Suprapubic skin (tissue), 4 donors: ENCODE measurements around the gene LOX. TPM values are rescaled to one million over a fixed set of nuclear protein-coding genes. Genes with fewer than 3 reads are reported as not detected.

Source experiments
- DNase-seq, 2 donors: peaks; one replicate each; pipeline ENCODE4 v3.0.0-alpha.2; 2019; ENCODE audit warnings: low spot score in 2 of 2
- H3K27ac ChIP-seq: fragments of 200-600 bp; sonication (generic); one replicate; pipeline ENCODE4 v1.5.1; 2019
- H3K27me3 ChIP-seq: fragments of 200-600 bp; sonication (generic); one replicate; pipeline ENCODE4 v1.5.1; 2019
- H3K36me3 ChIP-seq: fragments of 200-600 bp; sonication (generic); one replicate; pipeline ENCODE4 v1.5.1; 2019
- H3K4me1 ChIP-seq: fragments of 200-600 bp; sonication (generic); one replicate; pipeline ENCODE4 v1.5.1; 2019
- H3K4me3 ChIP-seq: fragments of 200-600 bp; sonication (generic); one replicate; pipeline ENCODE4 v1.5.1; 2019; ENCODE audit warnings: mild to moderate bottlenecking
- H3K9me3 ChIP-seq: fragments of 200-600 bp; sonication (generic); one replicate; pipeline ENCODE4 v1.5.1; 2019
- EP300 ChIP-seq: sonication (generic); formaldehyde crosslinking; IDR thresholded peaks from one replicate; pipeline ENCODE4 v1.6.1; 2017; ENCODE audit warnings: antibody characterized with exemption
- POLR2A ChIP-seq, 2 donors: fragments of 450-650 bp; IDR thresholded peaks; one replicate each; pipeline ENCODE4 v1.6.1; 2017; ENCODE audit warnings: antibody characterized with exemption in 2 of 2, mild to moderate bottlenecking in 2 of 2, moderate library complexity in 2 of 2
- POLR2AphosphoS5 ChIP-seq, 3 donors: sonication (generic); formaldehyde crosslinking; IDR thresholded peaks; one replicate each; pipeline ENCODE4 v1.6.1; 2017; ENCODE audit warnings: antibody characterized with exemption in 3 of 3
- WGBS: methylation state at CpG from one replicate; pipeline ENCODE4 v1.1.5; 2018; 5-methylcytosine and 5-hydroxymethylcytosine counted together
- total RNA-seq, 4 donors: library from RNA; depleted of rRNA; stranded (reverse); fragments of >200 nt; gene quantifications; one replicate each; pipeline ENCODE4 v1.1.0, GENCODE V29; 2016
- TF ChIP-seq, protein P1 (sequence below), 2 donors: fragments of 200-600 bp in 1 of 2; fragments of 450-650 bp in 1 of 2; sonication (generic) in 1 of 2; IDR thresholded peaks; one replicate each; pipeline ENCODE4 v1.5.1; 2016 to 2019; ENCODE audit warnings: antibody characterized with exemption in 2 of 2, mild to moderate bottlenecking in 1 of 2, moderate library complexity in 1 of 2

LOX gene
- total RNA-seq, 4 donors from 2014 or later = 4.9 to 20.2 (median 9.8) TPM

DNA sequence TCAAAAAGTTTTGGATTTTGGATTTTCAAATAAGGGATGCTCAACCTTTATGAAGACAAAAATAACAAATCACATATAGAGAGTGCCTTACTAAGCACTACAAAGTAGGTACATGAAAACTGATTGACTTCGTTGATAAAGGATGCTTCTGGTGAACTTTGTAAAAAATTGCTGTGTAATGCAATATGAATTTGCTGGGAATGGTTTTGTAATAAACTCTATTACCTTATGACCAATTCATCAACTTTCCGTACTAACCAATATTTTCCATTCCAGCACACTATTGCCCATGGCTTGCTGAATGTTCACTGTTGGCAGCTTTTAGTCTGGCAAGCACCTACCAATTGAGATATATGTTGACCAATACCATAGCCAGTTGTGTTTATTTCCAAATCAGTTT, 27.9 kb upstream of the LOX start:
- Histone ChIP-seq H3K36me3 (no peaks in the 10 kb centered on the region), H3K27me3 (no peaks in the 10 kb centered on the region), H3K4me1 (peaks cover 4% of the 10 kb centered on the region), H3K9me3 (no peaks in the 10 kb centered on the region), H3K27ac (no peak overlapping the region), H3K4me3 (no peak overlapping the region)
- DNase-seq = no peak
- TF ChIP-seq, protein P1, sequence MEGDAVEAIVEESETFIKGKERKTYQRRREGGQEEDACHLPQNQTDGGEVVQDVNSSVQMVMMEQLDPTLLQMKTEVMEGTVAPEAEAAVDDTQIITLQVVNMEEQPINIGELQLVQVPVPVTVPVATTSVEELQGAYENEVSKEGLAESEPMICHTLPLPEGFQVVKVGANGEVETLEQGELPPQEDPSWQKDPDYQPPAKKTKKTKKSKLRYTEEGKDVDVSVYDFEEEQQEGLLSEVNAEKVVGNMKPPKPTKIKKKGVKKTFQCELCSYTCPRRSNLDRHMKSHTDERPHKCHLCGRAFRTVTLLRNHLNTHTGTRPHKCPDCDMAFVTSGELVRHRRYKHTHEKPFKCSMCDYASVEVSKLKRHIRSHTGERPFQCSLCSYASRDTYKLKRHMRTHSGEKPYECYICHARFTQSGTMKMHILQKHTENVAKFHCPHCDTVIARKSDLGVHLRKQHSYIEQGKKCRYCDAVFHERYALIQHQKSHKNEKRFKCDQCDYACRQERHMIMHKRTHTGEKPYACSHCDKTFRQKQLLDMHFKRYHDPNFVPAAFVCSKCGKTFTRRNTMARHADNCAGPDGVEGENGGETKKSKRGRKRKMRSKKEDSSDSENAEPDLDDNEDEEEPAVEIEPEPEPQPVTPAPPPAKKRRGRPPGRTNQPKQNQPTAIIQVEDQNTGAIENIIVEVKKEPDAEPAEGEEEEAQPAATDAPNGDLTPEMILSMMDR (IDR thresholded peaks at IDR 0.05) = no peak
- no peak for TF ChIP-seq EP300
- TF ChIP-seq POLR2AphosphoS5 (IDR thresholded peaks at IDR 0.05) = no peak
- TF ChIP-seq POLR2A (IDR thresholded peaks at IDR 0.05) = no peak
- 77% methylated on average over 2 of the region's 2 CpGs for WGBS

DNA sequence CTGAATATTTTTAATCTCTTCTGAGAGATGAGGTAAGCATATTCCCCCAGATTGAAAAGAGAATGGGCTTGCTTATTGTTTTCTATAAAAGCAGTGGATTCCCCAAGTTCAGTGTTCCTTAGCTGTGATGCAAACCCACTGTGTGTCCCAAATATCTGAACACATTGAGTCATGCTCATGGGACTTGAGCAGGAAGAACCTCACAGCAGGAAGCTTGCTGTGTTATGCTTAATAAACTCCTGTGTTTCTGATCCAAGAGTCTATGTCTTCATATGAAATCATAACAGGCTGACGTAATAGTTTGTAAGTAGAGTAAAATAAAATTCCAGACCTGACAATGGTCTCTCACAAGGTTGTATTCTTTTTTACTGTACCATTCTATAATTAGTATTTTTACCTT, 24.8 kb upstream of the LOX start:
- TF ChIP-seq POLR2AphosphoS5 (IDR thresholded peaks at IDR 0.05) (no peak), EP300 (no peak), POLR2A (IDR thresholded peaks at IDR 0.05) (no peak)
- TF ChIP-seq, protein P1 (IDR thresholded peaks at IDR 0.05) = no peak
- Histone ChIP-seq H3K4me3 (no peak overlapping the region), H3K27me3 (no peaks in the 10 kb centered on the region), H3K9me3 (no peaks in the 10 kb centered on the region), H3K36me3 (no peaks in the 10 kb centered on the region), H3K4me1 (no peaks in the 10 kb centered on the region), H3K27ac (no peak overlapping the region)
- 78% methylated on average over 1 of the region's 1 CpG for WGBS
- DNase-seq = no peak

GRCh38 chr5:122101636-122102285, 23.7 kb upstream of the LOX start:
- Histone ChIP-seq H3K36me3 (no peaks in the 10 kb centered on the region), H3K27ac (no peak overlapping the region), H3K27me3 (no peaks in the 10 kb centered on the region), H3K9me3 (no peaks in the 10 kb centered on the region), H3K4me3 (no peak overlapping the region), H3K4me1 (no peaks in the 10 kb centered on the region)
- TF ChIP-seq, protein P1 (IDR thresholded peaks at IDR 0.05) = peak; percentile 33 to 45
- no peak for TF ChIP-seq EP300
- no peak for DNase-seq
- WGBS = 32% methylated on average over 4 of the region's 4 CpGs

- H3K4me3 ChIP-seq = no peak overlapping the region
- no peaks in the 10 kb centered on the region for H3K36me3 ChIP-seq
- WGBS = 85% methylated on average over 6 of the region's 6 CpGs
- H3K4me1 ChIP-seq = no peaks in the 10 kb centered on the region
- TF ChIP-seq EP300 (no peak), POLR2AphosphoS5 (IDR thresholded peaks at IDR 0.05) (no peak), POLR2A (IDR thresholded peaks at IDR 0.05) (no peak)
- TF ChIP-seq, protein P1 (IDR thresholded peaks at IDR 0.05) = no peak
- H3K27me3 ChIP-seq = no peaks in the 10 kb centered on the region
- H3K9me3 ChIP-seq = no peaks in the 10 kb centered on the region
- H3K27ac ChIP-seq = no peak overlapping the region
- no peak for DNase-seq
Observed at GRCh38 chr5:122099060-122099790, 21.2 kb upstream of the LOX start.

GRCh38 chr5:122097391-122097790, 19.3 kb upstream of the LOX start:
- DNase-seq = no peak
- no peaks in the 10 kb centered on the region for H3K27me3 ChIP-seq
- WGBS = 74% methylated on average over 1 of the region's 1 CpG
- no peaks in the 10 kb centered on the region for H3K36me3 ChIP-seq
- H3K4me3 ChIP-seq = no peak overlapping the region
- H3K27ac ChIP-seq = no peak overlapping the region
- no peaks in the 10 kb centered on the region for H3K4me1 ChIP-seq
- TF ChIP-seq POLR2AphosphoS5 (IDR thresholded peaks at IDR 0.05) (no peak), POLR2A (IDR thresholded peaks at IDR 0.05) (no peak), EP300 (no peak)
- TF ChIP-seq, protein P1 (IDR thresholded peaks at IDR 0.05) = no peak
- no peaks in the 10 kb centered on the region for H3K9me3 ChIP-seq
